SK-N-SH (cell line): ENCODE results near the gene GLI2.

ENCODE experiments used
- EP300 ChIP-seq, 2 experiments: IDR thresholded peaks; 2 replicates each; pipeline versions ENCODE4 v1.4.0 to v1.6.1; 2012; ENCODE audit warnings: borderline replicate concordance in 1 of 2, low read depth in 1 of 2, low read length in 1 of 2
- NRF1 ChIP-seq: IDR thresholded peaks from 2 replicates; pipeline ENCODE4 v1.6.1; 2012; ENCODE audit warnings: low read depth, mild to moderate bottlenecking, low read length
- POLR2AphosphoS5 ChIP-seq: IDR thresholded peaks from 2 replicates; pipeline ENCODE4 v1.6.1; 2012; ENCODE audit warnings: low read depth, low read length
- RFX5 ChIP-seq: IDR thresholded peaks from 2 replicates; pipeline ENCODE4 v1.6.1; 2012; ENCODE audit warnings: mild to moderate bottlenecking, improper control_type of control experiment, low read length
- SIN3A ChIP-seq: IDR thresholded peaks from 2 replicates; pipeline ENCODE4 v1.6.1; 2012; ENCODE audit warnings: low read depth, mild to moderate bottlenecking, low read length, moderate library complexity, borderline replicate concordance
- SMC3 ChIP-seq: IDR thresholded peaks from 2 replicates; pipeline ENCODE4 v1.6.1; 2012; ENCODE audit warnings: low read depth, low read length, improper control_type of control experiment
- YY1 ChIP-seq: IDR thresholded peaks from 2 replicates; pipeline ENCODE4 v1.4.0; 2012; ENCODE audit warnings: low read depth, mild to moderate bottlenecking
- TF ChIP-seq, protein P1 (sequence below): IDR thresholded peaks from 2 replicates; pipeline ENCODE4 v1.4.0; 2012; ENCODE audit warnings: low read depth
- TF ChIP-seq, protein P2 (sequence below): fragments of 200-600 bp; sonication (generic); IDR thresholded peaks from 2 replicates; pipeline ENCODE4 v1.6.1; 2017; ENCODE audit warnings: antibody characterized with exemption, mild to moderate bottlenecking, moderate library complexity
- TF ChIP-seq, protein P3 (sequence below): fragments of 150-350 bp; IDR thresholded peaks from 2 replicates; pipeline ENCODE4 v1.6.1; 2017; ENCODE audit warnings: antibody characterized with exemption, low read length, low read depth, borderline replicate concordance
- TF ChIP-seq, protein P4 (sequence below): IDR thresholded peaks from 2 replicates; pipeline ENCODE4 v1.6.1; 2012; ENCODE audit warnings: mild to moderate bottlenecking, low read depth, low read length, moderate library complexity
- TF ChIP-seq, protein P5 (sequence below): IDR thresholded peaks from 2 replicates; pipeline ENCODE4 v1.4.0; 2012; ENCODE audit warnings: low read depth, borderline replicate concordance

DNA sequence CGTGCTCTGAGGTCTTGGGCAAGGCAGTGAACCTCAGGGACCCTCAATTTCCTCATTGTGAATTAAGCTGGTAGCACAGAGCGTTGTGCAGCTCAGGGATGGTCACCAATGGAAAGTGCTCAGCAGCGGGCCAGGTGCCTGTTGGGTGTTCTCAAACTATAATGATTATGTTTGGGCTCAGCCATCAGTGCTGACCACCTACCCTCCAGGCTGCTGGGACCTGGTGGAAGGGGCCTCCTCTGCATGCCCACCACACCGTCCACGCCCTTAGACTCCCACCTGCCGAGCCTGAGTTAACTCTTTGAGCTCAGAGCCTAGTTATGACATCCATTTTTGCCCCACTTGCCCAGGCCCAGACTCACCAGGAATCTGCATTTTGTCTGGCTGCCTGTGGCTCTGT is 35.0 kb downstream of the GLI2 start:
- TF ChIP-seq, protein P1, sequence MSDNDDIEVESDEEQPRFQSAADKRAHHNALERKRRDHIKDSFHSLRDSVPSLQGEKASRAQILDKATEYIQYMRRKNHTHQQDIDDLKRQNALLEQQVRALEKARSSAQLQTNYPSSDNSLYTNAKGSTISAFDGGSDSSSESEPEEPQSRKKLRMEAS = no peak
- TF ChIP-seq RFX5 (no peak), NRF1 (no peak), POLR2AphosphoS5 (no peak), SIN3A (no peak), EP300 (IDR thresholded peaks at IDR 0.05; ENCODE audit: borderline replicate concordance in 1 of 2, low read depth in 1 of 2, low read length in 1 of 2) (no peak), SMC3 (no peak), YY1 (no peak)
- TF ChIP-seq, protein P2, sequence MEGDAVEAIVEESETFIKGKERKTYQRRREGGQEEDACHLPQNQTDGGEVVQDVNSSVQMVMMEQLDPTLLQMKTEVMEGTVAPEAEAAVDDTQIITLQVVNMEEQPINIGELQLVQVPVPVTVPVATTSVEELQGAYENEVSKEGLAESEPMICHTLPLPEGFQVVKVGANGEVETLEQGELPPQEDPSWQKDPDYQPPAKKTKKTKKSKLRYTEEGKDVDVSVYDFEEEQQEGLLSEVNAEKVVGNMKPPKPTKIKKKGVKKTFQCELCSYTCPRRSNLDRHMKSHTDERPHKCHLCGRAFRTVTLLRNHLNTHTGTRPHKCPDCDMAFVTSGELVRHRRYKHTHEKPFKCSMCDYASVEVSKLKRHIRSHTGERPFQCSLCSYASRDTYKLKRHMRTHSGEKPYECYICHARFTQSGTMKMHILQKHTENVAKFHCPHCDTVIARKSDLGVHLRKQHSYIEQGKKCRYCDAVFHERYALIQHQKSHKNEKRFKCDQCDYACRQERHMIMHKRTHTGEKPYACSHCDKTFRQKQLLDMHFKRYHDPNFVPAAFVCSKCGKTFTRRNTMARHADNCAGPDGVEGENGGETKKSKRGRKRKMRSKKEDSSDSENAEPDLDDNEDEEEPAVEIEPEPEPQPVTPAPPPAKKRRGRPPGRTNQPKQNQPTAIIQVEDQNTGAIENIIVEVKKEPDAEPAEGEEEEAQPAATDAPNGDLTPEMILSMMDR = no peak
- TF ChIP-seq, protein P3, sequence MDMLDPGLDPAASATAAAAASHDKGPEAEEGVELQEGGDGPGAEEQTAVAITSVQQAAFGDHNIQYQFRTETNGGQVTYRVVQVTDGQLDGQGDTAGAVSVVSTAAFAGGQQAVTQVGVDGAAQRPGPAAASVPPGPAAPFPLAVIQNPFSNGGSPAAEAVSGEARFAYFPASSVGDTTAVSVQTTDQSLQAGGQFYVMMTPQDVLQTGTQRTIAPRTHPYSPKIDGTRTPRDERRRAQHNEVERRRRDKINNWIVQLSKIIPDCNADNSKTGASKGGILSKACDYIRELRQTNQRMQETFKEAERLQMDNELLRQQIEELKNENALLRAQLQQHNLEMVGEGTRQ = no peak
- TF ChIP-seq, protein P4, sequence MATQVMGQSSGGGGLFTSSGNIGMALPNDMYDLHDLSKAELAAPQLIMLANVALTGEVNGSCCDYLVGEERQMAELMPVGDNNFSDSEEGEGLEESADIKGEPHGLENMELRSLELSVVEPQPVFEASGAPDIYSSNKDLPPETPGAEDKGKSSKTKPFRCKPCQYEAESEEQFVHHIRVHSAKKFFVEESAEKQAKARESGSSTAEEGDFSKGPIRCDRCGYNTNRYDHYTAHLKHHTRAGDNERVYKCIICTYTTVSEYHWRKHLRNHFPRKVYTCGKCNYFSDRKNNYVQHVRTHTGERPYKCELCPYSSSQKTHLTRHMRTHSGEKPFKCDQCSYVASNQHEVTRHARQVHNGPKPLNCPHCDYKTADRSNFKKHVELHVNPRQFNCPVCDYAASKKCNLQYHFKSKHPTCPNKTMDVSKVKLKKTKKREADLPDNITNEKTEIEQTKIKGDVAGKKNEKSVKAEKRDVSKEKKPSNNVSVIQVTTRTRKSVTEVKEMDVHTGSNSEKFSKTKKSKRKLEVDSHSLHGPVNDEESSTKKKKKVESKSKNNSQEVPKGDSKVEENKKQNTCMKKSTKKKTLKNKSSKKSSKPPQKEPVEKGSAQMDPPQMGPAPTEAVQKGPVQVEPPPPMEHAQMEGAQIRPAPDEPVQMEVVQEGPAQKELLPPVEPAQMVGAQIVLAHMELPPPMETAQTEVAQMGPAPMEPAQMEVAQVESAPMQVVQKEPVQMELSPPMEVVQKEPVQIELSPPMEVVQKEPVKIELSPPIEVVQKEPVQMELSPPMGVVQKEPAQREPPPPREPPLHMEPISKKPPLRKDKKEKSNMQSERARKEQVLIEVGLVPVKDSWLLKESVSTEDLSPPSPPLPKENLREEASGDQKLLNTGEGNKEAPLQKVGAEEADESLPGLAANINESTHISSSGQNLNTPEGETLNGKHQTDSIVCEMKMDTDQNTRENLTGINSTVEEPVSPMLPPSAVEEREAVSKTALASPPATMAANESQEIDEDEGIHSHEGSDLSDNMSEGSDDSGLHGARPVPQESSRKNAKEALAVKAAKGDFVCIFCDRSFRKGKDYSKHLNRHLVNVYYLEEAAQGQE = no peak
- TF ChIP-seq, protein P5, sequence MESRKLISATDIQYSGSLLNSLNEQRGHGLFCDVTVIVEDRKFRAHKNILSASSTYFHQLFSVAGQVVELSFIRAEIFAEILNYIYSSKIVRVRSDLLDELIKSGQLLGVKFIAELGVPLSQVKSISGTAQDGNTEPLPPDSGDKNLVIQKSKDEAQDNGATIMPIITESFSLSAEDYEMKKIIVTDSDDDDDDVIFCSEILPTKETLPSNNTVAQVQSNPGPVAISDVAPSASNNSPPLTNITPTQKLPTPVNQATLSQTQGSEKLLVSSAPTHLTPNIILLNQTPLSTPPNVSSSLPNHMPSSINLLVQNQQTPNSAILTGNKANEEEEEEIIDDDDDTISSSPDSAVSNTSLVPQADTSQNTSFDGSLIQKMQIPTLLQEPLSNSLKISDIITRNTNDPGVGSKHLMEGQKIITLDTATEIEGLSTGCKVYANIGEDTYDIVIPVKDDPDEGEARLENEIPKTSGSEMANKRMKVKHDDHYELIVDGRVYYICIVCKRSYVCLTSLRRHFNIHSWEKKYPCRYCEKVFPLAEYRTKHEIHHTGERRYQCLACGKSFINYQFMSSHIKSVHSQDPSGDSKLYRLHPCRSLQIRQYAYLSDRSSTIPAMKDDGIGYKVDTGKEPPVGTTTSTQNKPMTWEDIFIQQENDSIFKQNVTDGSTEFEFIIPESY = no peak
